ENCODE results near the gene STOX2. TPM values are rescaled to one million over a fixed set of nuclear protein-coding genes. Genes with fewer than 3 reads are reported as not detected.

The STOX2 gene
- total RNA-seq, 4 donors from 2014 or later, result 3.5 to 23.1 (median 7.6) TPM

DNA sequence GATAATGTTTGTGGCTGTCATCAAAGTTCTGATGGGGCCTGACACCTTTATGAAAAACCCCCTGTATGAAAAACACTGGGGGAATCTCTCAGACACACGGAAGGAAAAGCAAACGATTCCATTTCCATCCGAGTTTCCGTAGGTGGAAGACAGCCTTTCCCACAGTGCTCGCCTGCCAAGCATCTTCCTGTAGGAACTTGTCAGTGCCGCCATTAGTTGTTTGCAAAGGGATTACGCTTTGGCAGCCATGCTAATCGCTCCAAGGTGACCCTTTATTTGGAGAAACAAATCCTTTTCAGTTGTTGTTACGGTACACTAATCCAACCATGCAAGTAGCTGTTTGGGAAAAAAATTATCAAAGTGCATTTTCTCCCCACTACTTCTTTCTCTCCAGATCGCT lies 44.4 kb upstream of the STOX2 start:
- Histone ChIP-seq H3K4me1 (no peaks in the 10 kb centered on the region), H3K27ac (no peak overlapping the region), H3K27me3 (no peaks in the 10 kb centered on the region), H3K9me3 (no peaks in the 10 kb centered on the region), H3K36me3 (no peaks in the 10 kb centered on the region), H3K4me3 (no peak overlapping the region)
- DNase-seq, result no peak
- TF ChIP-seq POLR2A (IDR thresholded peaks at IDR 0.05), result no peak
- TF ChIP-seq, protein P1, sequence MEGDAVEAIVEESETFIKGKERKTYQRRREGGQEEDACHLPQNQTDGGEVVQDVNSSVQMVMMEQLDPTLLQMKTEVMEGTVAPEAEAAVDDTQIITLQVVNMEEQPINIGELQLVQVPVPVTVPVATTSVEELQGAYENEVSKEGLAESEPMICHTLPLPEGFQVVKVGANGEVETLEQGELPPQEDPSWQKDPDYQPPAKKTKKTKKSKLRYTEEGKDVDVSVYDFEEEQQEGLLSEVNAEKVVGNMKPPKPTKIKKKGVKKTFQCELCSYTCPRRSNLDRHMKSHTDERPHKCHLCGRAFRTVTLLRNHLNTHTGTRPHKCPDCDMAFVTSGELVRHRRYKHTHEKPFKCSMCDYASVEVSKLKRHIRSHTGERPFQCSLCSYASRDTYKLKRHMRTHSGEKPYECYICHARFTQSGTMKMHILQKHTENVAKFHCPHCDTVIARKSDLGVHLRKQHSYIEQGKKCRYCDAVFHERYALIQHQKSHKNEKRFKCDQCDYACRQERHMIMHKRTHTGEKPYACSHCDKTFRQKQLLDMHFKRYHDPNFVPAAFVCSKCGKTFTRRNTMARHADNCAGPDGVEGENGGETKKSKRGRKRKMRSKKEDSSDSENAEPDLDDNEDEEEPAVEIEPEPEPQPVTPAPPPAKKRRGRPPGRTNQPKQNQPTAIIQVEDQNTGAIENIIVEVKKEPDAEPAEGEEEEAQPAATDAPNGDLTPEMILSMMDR (IDR thresholded peaks at IDR 0.05), result no peak

DNA sequence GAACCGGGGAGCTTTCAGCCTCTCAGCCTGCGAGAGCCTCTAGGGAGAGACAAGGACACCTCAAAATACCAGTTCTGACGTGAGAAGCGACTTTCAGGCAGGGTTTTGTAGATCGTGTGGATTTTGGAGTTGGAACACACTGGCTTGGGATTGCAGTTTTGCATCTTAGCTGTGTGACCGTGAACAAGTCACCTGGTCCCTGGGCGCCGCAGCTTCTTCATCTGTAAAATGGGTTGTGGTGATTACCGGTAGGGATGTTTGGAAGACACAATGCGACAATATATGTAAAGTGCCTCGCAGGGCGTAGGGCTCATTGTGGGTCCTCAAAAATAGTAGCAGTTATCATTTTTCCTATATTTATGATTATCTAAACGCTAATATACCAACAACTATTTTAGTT lies 43.7 kb upstream of the STOX2 start:
- no peak for TF ChIP-seq POLR2A (IDR thresholded peaks at IDR 0.05)
- TF ChIP-seq, protein P1 (IDR thresholded peaks at IDR 0.05), result no peak
- H3K4me1 ChIP-seq, result no peaks in the 10 kb centered on the region

DNA sequence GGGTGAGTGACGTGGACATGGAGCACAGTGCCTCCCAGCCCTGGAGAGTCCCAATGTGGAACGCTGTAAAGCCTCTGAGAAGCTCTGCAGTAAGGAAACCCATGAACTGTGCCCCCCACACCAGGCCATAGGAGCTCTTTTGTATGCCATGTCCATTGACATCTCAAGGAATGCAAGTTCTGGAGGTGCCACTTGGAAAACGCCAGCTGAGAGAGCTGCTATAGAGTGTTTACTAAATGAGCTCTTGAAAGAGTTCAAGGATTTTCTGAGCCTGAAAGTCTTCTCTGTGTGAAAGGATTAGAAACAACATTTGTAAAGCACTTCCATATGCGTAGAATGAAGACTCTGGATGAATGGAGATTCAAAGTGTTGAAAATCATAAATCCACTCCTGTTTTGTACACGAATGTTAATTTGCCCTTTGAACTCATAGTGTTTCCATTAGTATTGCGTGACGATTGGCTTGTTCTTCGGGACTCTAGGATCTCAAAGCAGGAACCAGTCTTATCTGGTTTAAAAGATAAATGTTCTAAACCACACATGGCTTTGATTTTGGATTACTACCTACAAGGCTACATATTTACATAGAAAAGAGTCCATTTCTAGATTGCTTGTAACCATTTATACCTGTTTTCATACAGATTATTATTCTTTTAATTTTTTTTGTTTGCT lies 41.8 kb upstream of the STOX2 start:
- Histone ChIP-seq H3K27ac (no peak overlapping the region), H3K4me3 (no peak overlapping the region), H3K9me3 (no peaks in the 10 kb centered on the region), H3K4me1 (no peaks in the 10 kb centered on the region), H3K27me3 (no peaks in the 10 kb centered on the region), H3K36me3 (no peaks in the 10 kb centered on the region)
- no peak for DNase-seq
- TF ChIP-seq, protein P1 (IDR thresholded peaks at IDR 0.05), result no peak
- no peak for TF ChIP-seq POLR2A (IDR thresholded peaks at IDR 0.05)

More for the DNA sequence above, 43.7 kb upstream of the STOX2 start:
- Histone ChIP-seq H3K27me3 (no peaks in the 10 kb centered on the region), H3K9me3 (no peaks in the 10 kb centered on the region), H3K27ac (no peak overlapping the region), H3K36me3 (no peaks in the 10 kb centered on the region), H3K4me3 (no peak overlapping the region)
- no peak for DNase-seq

DNA sequence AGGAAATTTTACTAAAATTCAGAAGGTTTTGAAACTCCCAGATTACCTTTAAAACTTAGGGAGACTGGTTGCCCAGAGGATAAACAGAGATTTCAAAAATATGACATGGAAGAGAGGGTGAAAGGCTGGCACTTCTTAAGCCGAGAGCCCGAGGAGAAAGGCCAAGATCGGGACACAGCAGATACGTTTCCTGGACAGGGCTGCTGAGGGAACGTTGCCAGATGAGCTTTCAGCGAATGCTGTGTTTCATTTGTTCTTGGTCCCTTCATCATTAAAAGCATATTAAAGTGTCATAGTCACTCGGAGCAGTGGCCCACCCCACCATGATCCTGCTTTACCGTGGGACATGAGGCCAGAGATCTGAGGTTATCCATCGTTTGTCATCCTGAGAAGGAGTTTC lies 37.9 kb upstream of the STOX2 start:
- Histone ChIP-seq H3K4me3 (no peak overlapping the region), H3K27ac (no peak overlapping the region), H3K9me3 (no peaks in the 10 kb centered on the region), H3K27me3 (no peaks in the 10 kb centered on the region), H3K4me1 (no peaks in the 10 kb centered on the region), H3K36me3 (no peaks in the 10 kb centered on the region)
- no peak for TF ChIP-seq POLR2A (IDR thresholded peaks at IDR 0.05)
- TF ChIP-seq, protein P1 (IDR thresholded peaks at IDR 0.05), result no peak
- no peak for DNase-seq

DNA sequence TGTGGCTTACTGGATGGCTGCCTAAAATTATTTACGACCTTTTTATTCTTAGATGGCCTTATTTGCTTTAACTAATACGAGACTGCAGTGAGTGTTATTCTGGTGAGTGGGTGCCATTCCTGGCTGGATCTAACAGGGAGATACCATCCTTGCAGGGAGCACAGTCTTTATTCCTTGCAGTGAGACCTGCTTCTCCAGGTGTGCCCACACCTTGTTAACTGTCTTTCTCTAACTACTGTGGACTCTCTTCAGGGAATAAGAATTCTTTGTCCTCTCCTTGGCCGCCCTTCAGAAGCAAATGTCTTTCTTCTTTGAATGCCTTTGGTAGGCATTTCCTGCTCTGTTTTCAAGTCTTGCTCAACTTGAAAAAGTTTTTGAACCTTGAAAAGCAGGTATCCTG lies 34.1 kb upstream of the STOX2 start:
- Histone ChIP-seq H3K27ac (no peak overlapping the region), H3K27me3 (no peaks in the 10 kb centered on the region), H3K36me3 (no peaks in the 10 kb centered on the region), H3K9me3 (no peaks in the 10 kb centered on the region), H3K4me1 (peaks cover 0 to 3% (median 0%) of the 10 kb centered on the region in 4 donors), H3K4me3 (no peak overlapping the region)
- no peak for TF ChIP-seq POLR2A (IDR thresholded peaks at IDR 0.05)
- TF ChIP-seq, protein P1 (IDR thresholded peaks at IDR 0.05), result no peak
- no peak for DNase-seq

Data from Peyer's patch (tissue), 4 donors.